Large intestine (tissue), 12 donors: Measurements from ENCODE around the gene SPATA3. TPM values are rescaled to one million over a fixed set of nuclear protein-coding genes. Genes with fewer than 3 reads are reported as not detected.
A peak's percentile ranks its signal among the peaks of the same experiment; 100 is the strongest.

ENCODE experiments used
- DNase-seq, 2 donors: peaks; one replicate each; pipeline versions ENCODE4 v3.0.0 to v3.0.0-alpha.2; 2013
- H3K27ac ChIP-seq: one replicate; pipeline ENCODE4 v1.5.1; 2013; ENCODE audit warnings: low read length
- H3K27me3 ChIP-seq: 2 replicates; pipeline ENCODE4 v1.6.1; 2013; ENCODE audit warnings: low read length; ENCODE audit not compliant: control insufficient read depth, insufficient read depth
- H3K36me3 ChIP-seq: 2 replicates; pipeline ENCODE4 v1.6.1; 2013; ENCODE audit warnings: low read length; ENCODE audit not compliant: control insufficient read depth, insufficient read depth
- H3K4me1 ChIP-seq: one replicate; pipeline ENCODE4 v1.6.1; 2013; ENCODE audit warnings: low read length; ENCODE audit not compliant: control insufficient read depth, insufficient read depth
- H3K4me3 ChIP-seq: one replicate; pipeline ENCODE4 v1.5.1; 2013; ENCODE audit warnings: low read length
- H3K9me3 ChIP-seq: one replicate; pipeline ENCODE4 v1.6.1; 2013; ENCODE audit warnings: mild to moderate bottlenecking, low read depth, low read length, moderate library complexity; ENCODE audit not compliant: control insufficient read depth
- WGBS: methylation state at CpG from one replicate; pipeline ENCODE4 v1.1.5; 2013; ENCODE audit warnings: low lambda C conversion rate; ENCODE audit not compliant: insufficient coverage; 5-methylcytosine and 5-hydroxymethylcytosine counted together
- long read RNA-seq, 11 donors: transcript quantifications; one replicate each; lab custom pipeline, GENCODE V29; 2026
- polyA plus RNA-seq: library from polyadenylated mRNA; unstranded; fragments of 120-200 nt; gene quantifications from one replicate; pipeline ENCODE4 v1.2.1, GENCODE V29; 2013

SPATA3 gene
- polyA plus RNA-seq, result not detected
- long read RNA-seq, donor 1, result 0 reads
- long read RNA-seq, donor 2, result 0 reads
- long read RNA-seq, donor 3, result 0 reads
- long read RNA-seq, donor 4, result 0 reads
- long read RNA-seq, donor 5, result 0 reads
- long read RNA-seq, donor 6, result 0 reads
- long read RNA-seq, donor 7, result 0 reads
- long read RNA-seq, donor 8, result 0 reads
- long read RNA-seq, donor 9, result 0 reads
- long read RNA-seq, donor 10, result 0 reads
- long read RNA-seq, donor 11, result 0 reads

- DNase-seq, result no peak
- H3K27ac ChIP-seq, result no peak within 1 kb of the TSS
- no peak within 1 kb of the TSS for H3K4me3 ChIP-seq
- H3K9me3 ChIP-seq, result peaks cover 3% of the 10 kb centered on the region
- peaks cover 19% of the 10 kb centered on the region for H3K27me3 ChIP-seq
- no peaks in the 10 kb centered on the region for H3K36me3 ChIP-seq
- WGBS, result no CpG with 5 or more reads among the region's 9 CpGs
- no peaks in the 10 kb centered on the region for H3K4me1 ChIP-seq
These were observed at the start of gene SPATA3 for GRCh38 chr2:230995821-230996220. SPATA3 (plus strand) TSS chr2:230996121; CDS start chr2:230996234, 113 bp downstream.

DNA sequence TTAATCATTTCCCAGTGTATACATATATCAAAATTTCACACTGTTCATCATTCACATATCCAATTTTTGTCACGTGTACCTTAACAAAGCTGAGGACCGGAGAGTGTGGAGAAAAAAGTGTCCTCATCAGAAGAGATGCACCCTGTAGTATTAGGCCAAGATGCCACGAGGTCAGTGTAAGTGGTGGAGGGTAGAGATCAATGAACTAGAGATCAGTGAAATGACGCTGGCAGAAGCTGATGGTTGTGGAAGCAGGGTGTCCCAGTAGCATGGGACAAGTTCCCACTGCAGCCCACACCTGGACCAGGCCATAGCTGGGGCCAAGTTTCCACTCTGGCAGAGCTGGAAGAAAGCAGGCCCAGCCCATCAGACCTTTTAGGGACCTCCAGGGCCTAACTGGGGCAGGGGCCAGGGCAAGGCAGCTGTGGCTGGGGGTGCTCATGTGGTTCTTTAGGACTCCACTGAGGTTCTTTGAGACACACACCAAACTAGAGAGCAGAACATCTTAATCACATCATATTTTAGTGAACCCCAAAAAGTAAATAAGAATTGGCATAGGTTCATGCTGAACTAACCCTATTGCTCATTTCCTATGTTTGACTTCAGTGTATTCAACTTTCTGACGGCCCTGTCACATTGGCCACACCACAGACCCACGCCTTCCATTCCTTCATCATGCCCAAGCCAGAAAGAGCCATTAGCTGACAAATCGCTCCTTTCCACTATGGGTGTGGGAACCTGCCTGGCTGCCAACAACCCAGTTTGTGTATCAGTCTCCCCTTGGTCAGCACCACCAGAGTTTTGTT is 49.3 kb upstream of the SPATA3 start:
- Histone ChIP-seq H3K4me3 (no peak overlapping the region), H3K27me3 (no peaks in the 10 kb centered on the region), H3K4me1 (peaks cover 2% of the 10 kb centered on the region), H3K36me3 (no peaks in the 10 kb centered on the region), H3K27ac (no peak overlapping the region), H3K9me3 (no peaks in the 10 kb centered on the region)
- DNase-seq, result no peak
- WGBS, result 83% methylated on average over 1 of the region's 7 CpGs

GRCh38 chr2:230947235-230947576 is 48.7 kb upstream of the SPATA3 start:
- H3K9me3 ChIP-seq, result no peaks in the 10 kb centered on the region
- H3K4me1 ChIP-seq, result peaks cover 2% of the 10 kb centered on the region
- no peak overlapping the region for H3K4me3 ChIP-seq
- WGBS, result no CpG with 5 or more reads among the region's 3 CpGs
- H3K27me3 ChIP-seq, result no peaks in the 10 kb centered on the region
- no peak for DNase-seq
- H3K27ac ChIP-seq, result no peak overlapping the region
- no peaks in the 10 kb centered on the region for H3K36me3 ChIP-seq

- no peak overlapping the region for H3K4me3 ChIP-seq
- peaks cover 2% of the 10 kb centered on the region for H3K4me1 ChIP-seq
- H3K36me3 ChIP-seq, result no peaks in the 10 kb centered on the region
- WGBS, result no CpG with 5 or more reads among the region's 10 CpGs
- no peak for DNase-seq
- no peaks in the 10 kb centered on the region for H3K9me3 ChIP-seq
- no peak overlapping the region for H3K27ac ChIP-seq
- H3K27me3 ChIP-seq, result no peaks in the 10 kb centered on the region
These were observed 48.0 kb upstream of the SPATA3 start for GRCh38 chr2:230947908-230948365.

- Histone ChIP-seq H3K9me3 (no peaks in the 10 kb centered on the region), H3K4me3 (no peak overlapping the region), H3K36me3 (no peaks in the 10 kb centered on the region), H3K27me3 (peaks cover 5% of the 10 kb centered on the region), H3K27ac (no peak overlapping the region), H3K4me1 (peaks cover 2% of the 10 kb centered on the region)
- 93% methylated on average over 7 of the region's 20 CpGs for WGBS
- DNase-seq, result peak in 1 of 2 donors; percentile 82
These were observed 45.7 kb upstream of the SPATA3 start for GRCh38 chr2:230949966-230950873.

GRCh38 chr2:230950874-230951339 is 45.0 kb upstream of the SPATA3 start:
- Histone ChIP-seq H3K36me3 (no peaks in the 10 kb centered on the region), H3K4me1 (peaks cover 2% of the 10 kb centered on the region), H3K4me3 (no peak overlapping the region), H3K27me3 (peaks cover 8% of the 10 kb centered on the region), H3K27ac (no peak overlapping the region), H3K9me3 (no peaks in the 10 kb centered on the region)
- peak in 1 of 2 donors; percentile 48 for DNase-seq
- no CpG with 5 or more reads among the region's 10 CpGs for WGBS

DNA sequence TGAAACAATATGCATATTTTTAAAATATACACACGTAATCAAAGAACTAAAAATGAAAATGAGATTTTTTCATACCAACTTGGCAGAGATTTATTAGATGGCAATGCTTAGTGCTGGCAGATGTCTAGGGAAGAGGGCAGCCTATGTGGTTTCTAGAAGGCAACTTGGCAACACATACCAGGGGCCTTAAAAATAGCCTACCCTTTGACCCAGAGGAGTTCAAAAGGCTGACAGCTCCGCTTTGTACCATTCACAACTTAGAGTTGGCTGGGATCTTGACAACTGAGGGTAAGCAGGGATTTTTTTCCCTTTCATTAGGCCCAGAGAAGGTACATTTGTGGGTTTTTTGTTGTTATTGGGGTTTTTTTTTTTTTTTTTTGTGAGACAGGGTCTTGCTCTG is 44.5 kb upstream of the SPATA3 start:
- H3K27me3 ChIP-seq, result peaks cover 10% of the 10 kb centered on the region
- H3K4me1 ChIP-seq, result peaks cover 2% of the 10 kb centered on the region
- DNase-seq, result no peak
- no peaks in the 10 kb centered on the region for H3K36me3 ChIP-seq
- no peak overlapping the region for H3K4me3 ChIP-seq
- WGBS, result no CpG with 5 or more reads among the region's 2 CpGs
- no peaks in the 10 kb centered on the region for H3K9me3 ChIP-seq
- no peak overlapping the region for H3K27ac ChIP-seq

DNA sequence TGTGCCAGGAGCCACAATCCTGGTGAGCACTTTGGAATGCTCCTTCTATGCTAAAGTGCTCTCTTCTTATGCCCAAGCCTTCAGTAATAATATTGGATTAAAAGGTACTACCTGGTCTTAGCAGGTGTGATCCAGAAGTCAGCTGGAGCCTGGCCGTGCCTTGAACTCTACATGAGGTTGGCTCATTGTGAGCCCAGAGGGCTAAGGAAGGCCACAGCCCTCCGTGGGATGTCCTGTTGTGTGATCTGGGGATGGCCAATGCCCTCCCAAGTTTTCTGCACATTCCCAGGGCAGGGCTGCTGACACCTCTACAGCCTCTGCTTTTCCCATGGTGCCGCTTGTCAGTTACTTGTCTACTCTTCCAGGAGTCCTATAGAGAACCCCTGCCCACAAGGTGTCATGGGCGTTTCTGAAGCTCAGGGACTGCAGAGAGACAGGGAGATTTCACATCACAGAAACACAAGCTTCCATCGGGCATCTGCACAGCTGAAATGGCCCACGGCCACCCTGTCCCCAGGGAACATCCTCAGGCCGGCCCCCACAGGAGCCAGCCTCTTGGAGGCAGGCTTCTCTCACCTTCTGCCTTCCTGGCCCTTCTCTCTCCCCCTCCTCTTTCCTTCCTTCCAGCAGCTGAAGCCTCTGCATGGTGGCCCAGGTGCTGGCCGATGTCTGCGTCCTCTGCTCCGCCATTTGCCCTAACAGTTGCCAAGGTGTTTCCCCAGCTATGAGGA is 43.5 kb upstream of the SPATA3 start:
- Histone ChIP-seq H3K4me3 (no peak overlapping the region), H3K27me3 (peaks cover 20% of the 10 kb centered on the region), H3K36me3 (no peaks in the 10 kb centered on the region), H3K9me3 (no peaks in the 10 kb centered on the region), H3K27ac (no peak overlapping the region), H3K4me1 (peaks cover 2% of the 10 kb centered on the region)
- WGBS, result no CpG with 5 or more reads among the region's 10 CpGs
- no peak for DNase-seq

GRCh38 chr2:230953845-230954244 is 42.1 kb upstream of the SPATA3 start:
- Histone ChIP-seq H3K27ac (no peak overlapping the region), H3K27me3 (peaks cover 22% of the 10 kb centered on the region), H3K4me1 (peaks cover 2% of the 10 kb centered on the region), H3K36me3 (no peaks in the 10 kb centered on the region), H3K9me3 (no peaks in the 10 kb centered on the region), H3K4me3 (no peak overlapping the region)
- DNase-seq, result no peak
- WGBS, result no CpG with 5 or more reads among the region's 9 CpGs

DNA sequence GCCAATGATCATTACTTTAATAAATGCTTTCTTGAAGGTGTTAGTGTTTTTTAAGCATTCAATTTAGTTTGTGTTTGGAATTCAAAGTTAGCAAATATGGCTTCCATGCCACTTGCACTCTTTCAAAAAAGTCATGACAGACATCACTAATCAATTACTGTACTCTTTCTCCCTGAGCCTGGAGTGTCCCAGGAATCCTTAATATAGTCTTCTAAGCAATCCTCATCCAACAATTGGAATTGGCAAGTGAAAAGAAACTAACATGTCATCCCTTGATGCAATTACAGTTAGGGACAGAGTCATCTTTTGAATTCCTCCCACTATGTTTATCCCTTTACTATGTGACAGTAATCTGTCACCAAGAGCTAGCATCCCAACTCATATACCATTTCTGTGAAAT is 41.2 kb upstream of the SPATA3 start:
- Histone ChIP-seq H3K27ac (no peak overlapping the region), H3K27me3 (peaks cover 22% of the 10 kb centered on the region), H3K4me3 (no peak overlapping the region), H3K9me3 (no peaks in the 10 kb centered on the region), H3K4me1 (peaks cover 2% of the 10 kb centered on the region), H3K36me3 (no peaks in the 10 kb centered on the region)
- no peak for DNase-seq
